ENCODE results near the gene AURKAIP1. TPM values are rescaled to one million over a fixed set of nuclear protein-coding genes. Genes with fewer than 3 reads are reported as not detected.

Gene AURKAIP1
- total and polyA plus RNA-seq, 9 of the 15 experiments (the other 6 are each of a cell fraction or from before 2014, with no cell fraction given), result 7.8 to 478 (median 92.0) TPM

DNA sequence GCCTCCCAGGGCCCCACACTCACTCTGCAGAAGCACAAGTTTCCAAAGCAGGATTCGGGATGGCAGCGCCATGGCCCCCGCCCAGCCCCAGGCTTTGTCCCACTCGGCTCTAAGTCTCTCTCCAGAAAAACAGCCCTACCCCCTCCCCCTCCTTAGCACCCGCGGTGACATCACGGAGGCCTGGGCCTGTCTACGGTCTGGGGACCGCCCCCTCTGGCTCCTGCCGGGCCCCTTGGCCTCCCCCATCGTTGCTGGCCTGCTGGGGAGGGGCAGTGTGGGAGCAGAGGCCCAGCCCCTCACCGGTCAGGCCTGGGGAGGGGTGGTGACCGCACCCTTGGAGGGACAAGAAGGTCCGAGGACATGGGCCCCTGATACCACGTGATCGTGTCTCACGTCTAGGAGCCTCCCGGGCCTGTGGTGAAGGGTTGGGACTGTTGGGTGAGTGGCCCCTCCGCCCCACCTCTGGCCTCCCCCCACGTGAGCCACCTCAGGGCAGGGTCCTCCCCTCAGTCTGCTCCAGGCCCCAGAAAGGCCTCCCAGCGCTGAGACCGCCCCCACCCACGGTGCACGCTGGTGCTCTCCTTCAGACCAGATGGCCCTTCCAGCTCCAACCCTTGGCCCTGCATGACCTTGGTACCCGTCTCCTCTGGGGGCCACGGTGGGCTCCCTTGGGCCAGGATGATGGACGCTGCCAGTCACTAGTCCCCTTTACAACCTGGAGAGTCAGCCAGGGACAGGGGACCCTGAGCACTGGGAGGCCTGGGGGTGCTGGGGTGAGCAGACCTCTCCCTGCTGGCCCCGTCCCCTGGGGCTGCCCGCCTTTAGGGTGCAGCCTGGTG lies 16.4 kb downstream of the AURKAIP1 start, which contains the start of gene MXRA8 (continued):
- TF ChIP-seq, protein P1, sequence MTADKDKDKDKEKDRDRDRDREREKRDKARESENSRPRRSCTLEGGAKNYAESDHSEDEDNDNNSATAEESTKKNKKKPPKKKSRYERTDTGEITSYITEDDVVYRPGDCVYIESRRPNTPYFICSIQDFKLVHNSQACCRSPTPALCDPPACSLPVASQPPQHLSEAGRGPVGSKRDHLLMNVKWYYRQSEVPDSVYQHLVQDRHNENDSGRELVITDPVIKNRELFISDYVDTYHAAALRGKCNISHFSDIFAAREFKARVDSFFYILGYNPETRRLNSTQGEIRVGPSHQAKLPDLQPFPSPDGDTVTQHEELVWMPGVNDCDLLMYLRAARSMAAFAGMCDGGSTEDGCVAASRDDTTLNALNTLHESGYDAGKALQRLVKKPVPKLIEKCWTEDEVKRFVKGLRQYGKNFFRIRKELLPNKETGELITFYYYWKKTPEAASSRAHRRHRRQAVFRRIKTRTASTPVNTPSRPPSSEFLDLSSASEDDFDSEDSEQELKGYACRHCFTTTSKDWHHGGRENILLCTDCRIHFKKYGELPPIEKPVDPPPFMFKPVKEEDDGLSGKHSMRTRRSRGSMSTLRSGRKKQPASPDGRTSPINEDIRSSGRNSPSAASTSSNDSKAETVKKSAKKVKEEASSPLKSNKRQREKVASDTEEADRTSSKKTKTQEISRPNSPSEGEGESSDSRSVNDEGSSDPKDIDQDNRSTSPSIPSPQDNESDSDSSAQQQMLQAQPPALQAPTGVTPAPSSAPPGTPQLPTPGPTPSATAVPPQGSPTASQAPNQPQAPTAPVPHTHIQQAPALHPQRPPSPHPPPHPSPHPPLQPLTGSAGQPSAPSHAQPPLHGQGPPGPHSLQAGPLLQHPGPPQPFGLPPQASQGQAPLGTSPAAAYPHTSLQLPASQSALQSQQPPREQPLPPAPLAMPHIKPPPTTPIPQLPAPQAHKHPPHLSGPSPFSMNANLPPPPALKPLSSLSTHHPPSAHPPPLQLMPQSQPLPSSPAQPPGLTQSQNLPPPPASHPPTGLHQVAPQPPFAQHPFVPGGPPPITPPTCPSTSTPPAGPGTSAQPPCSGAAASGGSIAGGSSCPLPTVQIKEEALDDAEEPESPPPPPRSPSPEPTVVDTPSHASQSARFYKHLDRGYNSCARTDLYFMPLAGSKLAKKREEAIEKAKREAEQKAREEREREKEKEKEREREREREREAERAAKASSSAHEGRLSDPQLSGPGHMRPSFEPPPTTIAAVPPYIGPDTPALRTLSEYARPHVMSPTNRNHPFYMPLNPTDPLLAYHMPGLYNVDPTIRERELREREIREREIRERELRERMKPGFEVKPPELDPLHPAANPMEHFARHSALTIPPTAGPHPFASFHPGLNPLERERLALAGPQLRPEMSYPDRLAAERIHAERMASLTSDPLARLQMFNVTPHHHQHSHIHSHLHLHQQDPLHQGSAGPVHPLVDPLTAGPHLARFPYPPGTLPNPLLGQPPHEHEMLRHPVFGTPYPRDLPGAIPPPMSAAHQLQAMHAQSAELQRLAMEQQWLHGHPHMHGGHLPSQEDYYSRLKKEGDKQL (CRISPR knock-in tag; IDR thresholded peaks at IDR 0.05; ENCODE audit: borderline replicate concordance), result no peak
- TF ChIP-seq KDM4B (IDR thresholded peaks at IDR 0.05; ENCODE audit: borderline replicate concordance in 2 of 2, low read depth in 1 of 2) (peak in 1 of 2 experiments; percentile 44; a peak in 1 of 4 replicates), ARID3B (CRISPR knock-in tag; IDR thresholded peaks at IDR 0.05; ENCODE audit: borderline replicate concordance) (no peak), CXXC5 (CRISPR knock-in tag; IDR thresholded peaks at IDR 0.05) (peak; percentile 58), POLR2H (tag; IDR thresholded peaks at IDR 0.05; ENCODE audit: low read depth) (no peak), PTRF (tag; IDR thresholded peaks at IDR 0.05) (no peak), BHLHE40 (IDR thresholded peaks at IDR 0.05; ENCODE audit: low read length) (no peak), IRF2 (CRISPR knock-in tag; IDR thresholded peaks at IDR 0.05) (no peak), NFIC (IDR thresholded peaks at IDR 0.05) (peak; percentile 62; the same call in 1 of the 2 replicates), GABPB1 (CRISPR knock-in tag; IDR thresholded peaks at IDR 0.05) (no peak), HDGF (IDR thresholded peaks at IDR 0.05) (peak; percentile 29; the same call in 1 of the 2 replicates), USF2 (CRISPR knock-in tag; IDR thresholded peaks at IDR 0.05) (peak; percentile 88), HNRNPLL (IDR thresholded peaks at IDR 0.05; ENCODE audit: low read depth, low read length, poor library complexity, severe bottlenecking) (peak; percentile 31), MNT (conservative IDR thresholded peaks at IDR 0.05) (peak; percentile 64 to 69; a peak in 3 of 4 replicates), RAD51 (IDR thresholded peaks at IDR 0.05; ENCODE audit: borderline replicate concordance, low read depth) (peak; percentile 96)
- TF ChIP-seq, protein P2, sequence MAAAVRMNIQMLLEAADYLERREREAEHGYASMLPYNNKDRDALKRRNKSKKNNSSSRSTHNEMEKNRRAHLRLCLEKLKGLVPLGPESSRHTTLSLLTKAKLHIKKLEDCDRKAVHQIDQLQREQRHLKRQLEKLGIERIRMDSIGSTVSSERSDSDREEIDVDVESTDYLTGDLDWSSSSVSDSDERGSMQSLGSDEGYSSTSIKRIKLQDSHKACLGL (CRISPR knock-in tag; IDR thresholded peaks at IDR 0.05; ENCODE audit: borderline replicate concordance, poor library complexity, severe bottlenecking), result no peak

Data from K562 (cell line).